Ishikawa (cell line): ENCODE measurements around the gene IREB2.

ENCODE experiments used
- CEBPB ChIP-seq: IDR thresholded peaks from 2 replicates; pipeline ENCODE4 v1.6.1; 2012
- CREB1 ChIP-seq: IDR thresholded peaks from 2 replicates; pipeline ENCODE4 v1.6.1; 2012; ENCODE audit warnings: low read depth
- EGR1 ChIP-seq: IDR thresholded peaks from 2 replicates; pipeline ENCODE4 v1.6.1; 2012
- EP300 ChIP-seq: IDR thresholded peaks from 2 replicates; pipeline ENCODE4 v1.6.1; 2012; ENCODE audit warnings: borderline replicate concordance
- FOXM1 ChIP-seq: IDR thresholded peaks from 2 replicates; pipeline ENCODE4 v1.6.1; 2012; ENCODE audit warnings: low read depth, borderline replicate concordance
- RAD21 ChIP-seq: IDR thresholded peaks from 2 replicates; pipeline ENCODE4 v1.6.1; 2012; ENCODE audit warnings: low read depth
- REST ChIP-seq: IDR thresholded peaks from 2 replicates; pipeline ENCODE4 v1.6.1; 2012; ENCODE audit warnings: low read depth, mild to moderate bottlenecking
- TAF1 ChIP-seq: IDR thresholded peaks from 2 replicates; pipeline ENCODE4 v1.6.1; 2012; ENCODE audit warnings: low read depth, mild to moderate bottlenecking
- TEAD4 ChIP-seq: IDR thresholded peaks from 2 replicates; pipeline ENCODE4 v1.6.1; 2012
- YY1 ChIP-seq: IDR thresholded peaks from 2 replicates; pipeline ENCODE4 v1.6.1; 2012; ENCODE audit warnings: low read depth
- ZBTB7A ChIP-seq: IDR thresholded peaks from 2 replicates; pipeline ENCODE4 v1.6.1; 2012; ENCODE audit warnings: low read depth

- no peak for TF ChIP-seq REST
- no peak for TF ChIP-seq EP300
- no peak for TF ChIP-seq FOXM1
- TF ChIP-seq ZBTB7A = 0 out of 2 replicates have a peak, but pooled peaks have one; percentile 50
- no peak for TF ChIP-seq CEBPB
- TF ChIP-seq YY1 = peak; percentile 70
- TF ChIP-seq CREB1 = no peak
- TF ChIP-seq RAD21 = no peak
- TF ChIP-seq TAF1 = peak; percentile 65
- peak; percentile 10; the same call in 1 of the 2 replicates for TF ChIP-seq TEAD4
- TF ChIP-seq EGR1 = peak; percentile 90
These were observed at the start of gene IREB2 for GRCh38 chr15:78437762-78438618.
